NCI-H1694 treated with DMSO at 0.1 percent for 48 hours (cell line): Measurements from ENCODE around the gene CD109.

Source experiments
- DNase-seq: peaks from one replicate; lab custom pipeline; 2025; lab: John Stamatoyannopoulos, UW

CD109 gene

GRCh38 chr6:73727114-73727513, 31.1 kb downstream of the CD109 start:
- no peak for DNase-seq

- DNase-seq = no peak
These were observed 32.7 kb downstream of the CD109 start for GRCh38 chr6:73728548-73729205.

- no peak for DNase-seq
These were observed 35.3 kb downstream of the CD109 start for GRCh38 chr6:73731285-73731684.

GRCh38 chr6:73732845-73733675, 37.1 kb downstream of the CD109 start:
- peak; percentile 21 for DNase-seq

- DNase-seq = no peak
These were observed 37.8 kb downstream of the CD109 start for GRCh38 chr6:73733791-73734190.

- no peak for DNase-seq
These were observed 38.9 kb downstream of the CD109 start for GRCh38 chr6:73734832-73735453.

GRCh38 chr6:73738367-73739028, 42.5 kb downstream of the CD109 start:
- DNase-seq = no peak

- DNase-seq = peak; percentile 61
These were observed 43.1 kb downstream of the CD109 start for GRCh38 chr6:73739096-73739495.

GRCh38 chr6:73742433-73742832, 46.4 kb downstream of the CD109 start:
- DNase-seq = peak; percentile 11

- no peak for DNase-seq
These were observed 47.1 kb downstream of the CD109 start for GRCh38 chr6:73743081-73743480.

- DNase-seq = no peak
These were observed 47.6 kb downstream of the CD109 start for GRCh38 chr6:73743556-73743955.

GRCh38 chr6:73746787-73747186, 50.8 kb downstream of the CD109 start:
- DNase-seq = no peak

- no peak for DNase-seq
These were observed 51.3 kb downstream of the CD109 start for GRCh38 chr6:73747289-73747688.

GRCh38 chr6:73752943-73753342, 56.9 kb downstream of the CD109 start:
- DNase-seq = no peak

GRCh38 chr6:73766040-73766439, 70.0 kb downstream of the CD109 start:
- DNase-seq = no peak

- DNase-seq = no peak
These were observed 72.6 kb downstream of the CD109 start for GRCh38 chr6:73768558-73768957.

GRCh38 chr6:73769976-73770375, 74.0 kb downstream of the CD109 start:
- DNase-seq = no peak

GRCh38 chr6:73774311-73774774, 78.3 kb downstream of the CD109 start:
- no peak for DNase-seq

- DNase-seq = no peak
These were observed 83.9 kb downstream of the CD109 start for GRCh38 chr6:73779943-73780342.

GRCh38 chr6:73782911-73783310, 86.9 kb downstream of the CD109 start:
- no peak for DNase-seq

GRCh38 chr6:73784726-73785505, 88.9 kb downstream of the CD109 start:
- DNase-seq = no peak

GRCh38 chr6:73790574-73790973, 94.6 kb downstream of the CD109 start:
- no peak for DNase-seq
